SH-SY5Y (cell line): ENCODE measurements around the gene TCF4.

Source experiments
- GATA2 ChIP-seq: IDR thresholded peaks from 2 replicates; pipeline ENCODE4 v1.6.1; 2011; ENCODE audit warnings: mild to moderate bottlenecking, low read depth, low read length
- GATA3 ChIP-seq: IDR thresholded peaks from 2 replicates; pipeline ENCODE4 v1.6.1; 2011; ENCODE audit warnings: low read depth, mild to moderate bottlenecking, low read length, moderate library complexity

DNA sequence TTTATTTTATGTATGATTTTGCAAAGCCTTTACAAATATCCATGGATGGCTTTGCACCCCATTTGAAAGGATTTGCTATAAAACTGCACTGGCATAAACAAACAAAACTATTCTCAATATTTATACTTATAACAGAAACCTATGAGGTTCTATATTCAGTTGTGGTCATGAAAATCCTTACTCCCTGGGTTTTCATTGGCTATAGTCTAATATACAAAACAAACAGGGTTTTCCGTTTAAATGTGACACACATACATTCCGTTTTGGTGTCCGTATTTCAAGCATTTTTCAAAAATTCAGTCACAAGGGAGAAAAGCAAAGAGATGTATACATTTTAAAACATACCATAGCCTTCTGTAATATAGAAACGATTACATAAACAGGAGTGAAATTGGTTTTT, 100.0 kb downstream of the TCF4 start:
- TF ChIP-seq GATA2 (no peak), GATA3 (no peak)
